B cell (primary cell): ENCODE data around the gene SLC6A6. TPM values are rescaled to one million over a fixed set of nuclear protein-coding genes. Genes with fewer than 3 reads are reported as not detected.

Experiments
- ATAC-seq: fragments of 200-7000 bp; cut with Tn5 transposase; one replicate; pipeline ENCODE4 v1.10.0; 2021; ENCODE audit warnings: low read depth, mild to moderate bottlenecking, moderate number of reproducible peaks, moderate library complexity
- CTCF ChIA-PET: fragments of 350-600 bp; sonication (Branson Sonifier 250); formaldehyde crosslinking; loops from one replicate; lab custom pipeline; 2021; ENCODE audit warnings: antibody characterized with exemption, inconsistent platforms; lab: Charles Lee
- POLR2A ChIA-PET: fragments of 350-600 bp; sonication (Branson Sonifier 250); formaldehyde crosslinking; loops from one replicate; lab custom pipeline; 2021; ENCODE audit warnings: antibody characterized with exemption; lab: Charles Lee
- DNase-seq: peaks from one replicate; pipeline ENCODE4 v3.0.0; 2013
- H2AFZ ChIP-seq: 2 replicates; pipeline ENCODE4 v1.6.1; 2012; ENCODE audit warnings: mild to moderate bottlenecking, low read depth, low read length; ENCODE audit not compliant: insufficient read depth, poor library complexity, severe bottlenecking
- H3K27ac ChIP-seq, 2 donors: 1 replicate in 1 of 2; 2 replicates in 1 of 2; pipeline ENCODE4 v1.5.1; 2012 to 2013; ENCODE audit warnings: low read length in 2 of 2, mild to moderate bottlenecking in 2 of 2, moderate library complexity in 1 of 2
- H3K27me3 ChIP-seq, 4 experiments: fragments of 200-600 bp in 1 of 4; sonication (generic) in 1 of 4; replicated peaks in 1 of 4; 1 replicate in 2 of 4; 2 replicates in 2 of 4; pipeline versions ENCODE4 v1.6.1 to v1.7.0; 2013 to 2016; ENCODE audit warnings: low read length in 3 of 4, mild to moderate bottlenecking in 2 of 4, mixed read lengths in 1 of 4, moderate library complexity in 1 of 4; ENCODE audit not compliant: insufficient read depth in 4 of 4, control insufficient read depth in 3 of 4; ENCODE audit errors: control extremely low read depth in 1 of 4
- H3K36me3 ChIP-seq, 2 experiments: replicated peaks in 1 of 2; 1 replicate in 1 of 2; 2 replicates in 1 of 2; pipeline versions ENCODE4 v1.6.1 to v1.7.1; 2013; ENCODE audit warnings: low read length in 1 of 2; ENCODE audit not compliant: insufficient read depth in 2 of 2, control insufficient read depth in 1 of 2; ENCODE audit errors: control extremely low read depth in 1 of 2, extremely low read depth in 1 of 2
- H3K4me1 ChIP-seq, 2 donors: fragments of 200-600 bp in 1 of 2; sonication (generic) in 1 of 2; 1 replicate in 1 of 2; 2 replicates in 1 of 2; pipeline versions ENCODE4 v1.5.1 to v1.6.1; 2013 to 2017; ENCODE audit warnings: low read length in 2 of 2; ENCODE audit not compliant: control insufficient read depth in 2 of 2, insufficient read depth in 2 of 2
- H3K4me2 ChIP-seq: replicated peaks from 2 replicates; pipeline ENCODE3; 2012; ENCODE audit warnings: mild to moderate bottlenecking, low read depth, low read length; ENCODE audit not compliant: poor library complexity, severe bottlenecking
- H3K4me3 ChIP-seq, 5 experiments: fragments of 200-600 bp in 1 of 5; sonication (generic) in 1 of 5; 1 replicate in 3 of 5; 2 replicates in 2 of 5; pipeline versions ENCODE4 v1.5.1 to v1.7.0; 2011 to 2016; ENCODE audit warnings: low read length in 4 of 5, mild to moderate bottlenecking in 4 of 5, low read depth in 2 of 5, control low read depth in 1 of 5, moderate library complexity in 1 of 5; ENCODE audit not compliant: insufficient read depth in 1 of 5; ENCODE audit errors: control extremely low read depth in 1 of 5, extremely low read depth in 1 of 5
- H3K79me2 ChIP-seq: fragments of 200-600 bp; sonication (generic); one replicate; pipeline ENCODE4 v1.6.0; 2016; ENCODE audit warnings: low read length; ENCODE audit not compliant: control insufficient read depth, insufficient read depth
- H3K9ac ChIP-seq: fragments of 200-600 bp; sonication (generic); 2 replicates; pipeline ENCODE4 v1.6.1; 2017; ENCODE audit warnings: mild to moderate bottlenecking, low read length, moderate library complexity
- H3K9me3 ChIP-seq, 3 donors: one replicate each; pipeline versions ENCODE4 v1.6.1 to v1.7.1; 2013; ENCODE audit warnings: low read length in 2 of 3; ENCODE audit not compliant: control insufficient read depth in 2 of 3, insufficient read depth in 1 of 3; ENCODE audit errors: control extremely low read depth in 1 of 3
- H4K20me1 ChIP-seq: 2 replicates; pipeline ENCODE4 v1.6.0; 2012; ENCODE audit warnings: mild to moderate bottlenecking, low read length; ENCODE audit not compliant: insufficient read depth, control insufficient read depth, poor library complexity, severe bottlenecking
- H3K27ac Mint-ChIP-seq: one replicate; pipeline ENCODE4 v1.8.0; 2021; ENCODE audit warnings: mixed read lengths
- H3K27me3 Mint-ChIP-seq: one replicate; pipeline ENCODE4 v1.8.0; 2021; ENCODE audit warnings: mixed read lengths
- H3K4me1 Mint-ChIP-seq: one replicate; pipeline ENCODE4 v1.8.0; 2021; ENCODE audit warnings: mixed read lengths
- H3K4me3 Mint-ChIP-seq: one replicate; pipeline ENCODE4 v1.8.0; 2021; ENCODE audit warnings: mixed read lengths
- H3K9me3 Mint-ChIP-seq: one replicate; pipeline ENCODE4 v1.8.0; 2022; ENCODE audit warnings: mixed read lengths; ENCODE audit not compliant: insufficient read depth
- CTCF ChIP-seq: fragments of 200-600 bp; IDR thresholded peaks from one replicate; pipeline ENCODE4 v1.8.0; 2022; ENCODE audit warnings: antibody characterized with exemption, mild to moderate bottlenecking
- EZH2 ChIP-seq: IDR thresholded peaks from 2 replicates; pipeline ENCODE4 v1.6.1; 2012; ENCODE audit warnings: borderline replicate concordance, low read depth, mild to moderate bottlenecking, moderate library complexity, low read length; ENCODE audit not compliant: insufficient read depth, poor library complexity, severe bottlenecking
- WGBS: methylation state at CpG from one replicate; pipeline ENCODE4 v1.1.5; 2013; ENCODE audit warnings: missing lambda C conversion rate; ENCODE audit not compliant: insufficient coverage; 5-methylcytosine and 5-hydroxymethylcytosine counted together
- intact Hi-C: fragments of 100-400 bp; cut with micrococcal nuclease; formaldehyde crosslinking; loops from one replicate; pipeline ENCODE4 v1.10.0; 2022
- polyA plus RNA-seq: library from polyadenylated mRNA; depleted of rRNA; stranded (reverse); fragments of >200 nt; gene quantifications from 2 replicates; pipeline ENCODE4 v1.2.3, GENCODE V29; 2012
- total RNA-seq, 2 donors: library from RNA; stranded (reverse); fragments of 120-200 nt in 1 of 2; gene quantifications; 1 replicate in 1 of 2; 2 replicates in 1 of 2; pipeline versions ENCODE4 v1.2.3 to v1.2.4, GENCODE V29; 2013 to 2022

SLC6A6 gene
- total and polyA plus RNA-seq, 2 donors (not counting 1 experiment from before 2014, with no cell fraction given) = 34.2 to 48.7 TPM

- intact Hi-C loops = no loop called here
- TF ChIP-seq EZH2 (no peak), CTCF (no peak)
- CTCF ChIA-PET = interaction anchor here (0.9 kb wide), 1 partner anchor 16 kb away, joined by 3 read pairs; no protein-coding TSS in a partner anchor
- H3K4me3 ChIP-seq = no peak overlapping the region
- whole genome bisulfite sequencing = no CpG with 5 or more reads among the region's 7 CpGs
- H3K27me3 ChIP-seq = peaks cover 0 to 2% (median 0%) of the 10 kb centered on the region in 4 experiments
- Mint-ChIP-seq H3K4me3 (no peak overlapping the region), H3K9me3 (no peaks in the 10 kb centered on the region), H3K4me1 (no peaks in the 10 kb centered on the region), H3K27ac (no peak overlapping the region), H3K27me3 (peaks cover 13% of the 10 kb centered on the region)
- no peaks in the 10 kb centered on the region for H3K9me3 ChIP-seq
- H2AFZ ChIP-seq = no peak overlapping the region
- no peak overlapping the region for H3K4me2 ChIP-seq
- no peak overlapping the region for H3K27ac ChIP-seq
- H4K20me1 ChIP-seq = no peaks in the 10 kb centered on the region
- no peak for DNase-seq
- POLR2A ChIA-PET = no interaction called here
- H3K9ac ChIP-seq = no peak overlapping the region
- no peaks in the 10 kb centered on the region for H3K4me1 ChIP-seq
- ATAC-seq = no peak
- no peaks in the 10 kb centered on the region for H3K79me2 ChIP-seq
- H3K36me3 ChIP-seq = no peaks in the 10 kb centered on the region
Observed at GRCh38 chr3:14523792-14524191, 121.4 kb downstream of the SLC6A6 start.

- Mint-ChIP-seq H3K4me1 (no peaks in the 10 kb centered on the region), H3K9me3 (no peaks in the 10 kb centered on the region), H3K27me3 (peaks cover 13% of the 10 kb centered on the region), H3K4me3 (no peak overlapping the region), H3K27ac (no peak overlapping the region)
- ATAC-seq = no peak
- Histone ChIP-seq H3K9ac (no peak overlapping the region), H3K4me3 (no peak overlapping the region), H3K4me1 (no peaks in the 10 kb centered on the region), H3K9me3 (no peaks in the 10 kb centered on the region), H3K4me2 (no peak overlapping the region), H3K27me3 (peaks cover 0 to 2% (median 0%) of the 10 kb centered on the region in 4 experiments), H3K36me3 (no peaks in the 10 kb centered on the region), H3K27ac (no peak overlapping the region), H4K20me1 (no peaks in the 10 kb centered on the region), H3K79me2 (no peaks in the 10 kb centered on the region), H2AFZ (no peak overlapping the region)
- ChIA-PET POLR2A (no interaction called here), CTCF (no interaction called here)
- intact Hi-C loops = no loop called here
- WGBS = 95% methylated on average over 14 of the region's 14 CpGs
- no peak for DNase-seq
- TF ChIP-seq CTCF = no peak
- no peak for TF ChIP-seq EZH2
Observed at GRCh38 chr3:14524311-14524711, 121.9 kb downstream of the SLC6A6 start.
